NCI-H1417 (cell line): Measurements from ENCODE around the gene PPP3R1.

Experiments
- DNase-seq, 3 experiments: peaks; one replicate each; lab custom pipeline; 2025; lab: John Stamatoyannopoulos, UW

PPP3R1 gene

GRCh38 chr2:68258851-68259250 is 6.5 kb upstream of the PPP3R1 start:
- DNase-seq: no peak

GRCh38 chr2:68256093-68256450 is 3.7 kb upstream of the PPP3R1 start:
- DNase-seq: no peak

GRCh38 chr2:68253219-68254068 is 1.1 kb upstream of the PPP3R1 start:
- DNase-seq: peak; percentile 34 to 79 (median 58)

- DNase-seq: peak in 2 of 3 experiments; percentile 41 to 77
Measured at GRCh38 chr2:68251855-68252399, 405 bp downstream of the PPP3R1 start.

GRCh38 chr2:68251187-68251854 is 1.0 kb downstream of the PPP3R1 start:
- peak; percentile 81 to 94 (median 92) for DNase-seq

- no peak for DNase-seq
Measured at GRCh38 chr2:68250652-68251186, 1.6 kb downstream of the PPP3R1 start.

GRCh38 chr2:68250196-68250595 is 2.1 kb downstream of the PPP3R1 start:
- DNase-seq: peak in 1 of 3 experiments; percentile 39

GRCh38 chr2:68248806-68249205 is 3.5 kb downstream of the PPP3R1 start:
- DNase-seq: no peak

GRCh38 chr2:68248361-68248760 is 4.0 kb downstream of the PPP3R1 start:
- peak in 1 of 3 experiments; percentile 19 for DNase-seq

GRCh38 chr2:68246396-68246795 is 5.9 kb downstream of the PPP3R1 start:
- DNase-seq: no peak

GRCh38 chr2:68245672-68246071 is 6.7 kb downstream of the PPP3R1 start:
- no peak for DNase-seq

GRCh38 chr2:68245066-68245465 is 7.3 kb downstream of the PPP3R1 start:
- no peak for DNase-seq

GRCh38 chr2:68244456-68244855 is 7.9 kb downstream of the PPP3R1 start:
- DNase-seq: no peak

- no peak for DNase-seq
Measured at GRCh38 chr2:68241732-68242131, 10.6 kb downstream of the PPP3R1 start.

GRCh38 chr2:68240446-68240845 is 11.9 kb downstream of the PPP3R1 start:
- DNase-seq: no peak

GRCh38 chr2:68238955-68239822 is 13.1 kb downstream of the PPP3R1 start:
- DNase-seq: no peak

GRCh38 chr2:68237976-68238580 is 14.3 kb downstream of the PPP3R1 start:
- no peak for DNase-seq

GRCh38 chr2:68237404-68237803 is 14.9 kb downstream of the PPP3R1 start:
- no peak for DNase-seq

GRCh38 chr2:68236876-68237275 is 15.5 kb downstream of the PPP3R1 start:
- no peak for DNase-seq

- no peak for DNase-seq
Measured at GRCh38 chr2:68236103-68236734, 16.1 kb downstream of the PPP3R1 start.

- DNase-seq: peak in 1 of 3 experiments; percentile 38
Measured at GRCh38 chr2:68235090-68235489, 17.2 kb downstream of the PPP3R1 start.
